CMK (cell line): ENCODE measurements around the gene GPC6.

Source experiments
- DNase-seq: peaks from one replicate; pipeline ENCODE4 v3.0.0-alpha.2; 2010; ENCODE audit warnings: low read depth

Gene GPC6

DNA sequence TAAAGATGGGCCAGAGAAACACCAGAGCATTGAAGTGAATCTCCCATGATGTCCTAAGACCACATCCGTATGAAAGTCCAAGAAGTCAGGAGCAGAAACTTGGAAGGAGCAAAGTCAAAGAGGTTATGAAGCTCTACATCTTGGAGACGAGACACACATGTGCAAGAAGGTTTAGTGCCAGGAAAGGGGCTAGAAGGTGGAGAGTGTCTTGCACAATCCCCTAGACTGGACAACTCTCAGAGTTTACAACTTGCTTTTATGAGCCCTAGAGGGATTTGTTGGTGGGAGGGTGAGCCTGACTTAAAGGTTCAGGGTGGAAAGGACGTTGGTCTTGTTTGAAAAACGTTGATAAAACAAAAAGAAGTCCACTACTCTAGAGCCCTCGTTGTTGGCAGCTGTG is 150.6 kb downstream of the GPC6 start:
- no peak for DNase-seq

- DNase-seq: no peak
Measured at GRCh38 chr13:93378184-93378583, 151.6 kb downstream of the GPC6 start.

DNA sequence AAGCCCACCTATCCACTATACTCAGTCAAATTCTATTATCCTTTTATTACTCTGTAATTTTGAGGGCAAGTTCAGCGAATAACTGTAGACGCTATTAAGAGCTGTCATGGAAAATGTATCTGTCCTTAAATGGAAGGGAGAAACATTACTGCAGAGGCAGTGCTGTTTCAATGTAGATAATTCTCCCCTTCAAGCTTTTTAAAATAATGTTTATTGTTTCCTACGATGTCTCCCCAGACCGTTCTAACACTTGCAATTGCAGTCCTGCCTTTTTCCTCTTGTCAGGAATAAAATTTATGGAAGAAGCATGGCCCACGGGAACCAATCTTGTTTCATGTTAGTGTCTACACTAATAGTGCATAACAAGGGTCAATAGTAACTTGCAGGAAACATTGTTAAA is 159.5 kb downstream of the GPC6 start:
- no peak for DNase-seq

DNA sequence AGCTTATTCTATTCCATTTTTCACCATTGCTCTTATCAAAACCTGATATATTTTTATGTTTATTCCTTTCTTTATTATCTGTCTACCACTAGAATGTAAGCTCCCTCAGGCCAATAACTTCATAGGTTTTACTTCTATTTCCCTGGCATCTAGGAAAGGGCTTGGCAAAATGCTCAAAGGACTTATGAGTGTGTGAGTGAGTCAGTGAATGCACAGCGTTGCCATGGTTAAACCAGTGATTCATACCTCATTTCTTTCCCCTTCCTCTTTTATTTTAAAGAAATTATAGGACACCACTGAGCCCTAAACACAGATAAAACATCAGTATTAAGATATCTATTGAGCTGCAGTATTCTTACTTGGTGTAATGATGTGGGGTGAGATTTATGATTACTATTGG is 162.1 kb downstream of the GPC6 start:
- no peak for DNase-seq

DNA sequence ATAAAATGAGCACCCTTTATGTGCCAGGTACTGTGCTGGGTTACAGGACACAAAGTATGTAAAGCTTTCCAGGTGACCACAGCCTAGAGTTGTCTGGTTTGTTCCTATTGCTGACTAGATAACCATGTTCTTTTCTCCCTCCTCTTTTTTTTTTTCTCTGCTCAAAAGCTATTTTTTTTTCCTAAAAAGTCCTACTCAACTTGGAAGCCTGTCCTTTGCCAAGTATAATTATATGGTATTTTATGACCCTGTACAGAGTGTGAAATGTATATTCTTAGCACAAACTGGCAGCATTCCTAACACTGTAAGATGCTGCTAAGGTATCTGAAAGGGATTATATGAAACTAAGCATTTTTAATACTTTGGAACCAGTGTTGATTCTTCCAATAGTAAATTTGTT is 171.0 kb downstream of the GPC6 start:
- no peak for DNase-seq

DNA sequence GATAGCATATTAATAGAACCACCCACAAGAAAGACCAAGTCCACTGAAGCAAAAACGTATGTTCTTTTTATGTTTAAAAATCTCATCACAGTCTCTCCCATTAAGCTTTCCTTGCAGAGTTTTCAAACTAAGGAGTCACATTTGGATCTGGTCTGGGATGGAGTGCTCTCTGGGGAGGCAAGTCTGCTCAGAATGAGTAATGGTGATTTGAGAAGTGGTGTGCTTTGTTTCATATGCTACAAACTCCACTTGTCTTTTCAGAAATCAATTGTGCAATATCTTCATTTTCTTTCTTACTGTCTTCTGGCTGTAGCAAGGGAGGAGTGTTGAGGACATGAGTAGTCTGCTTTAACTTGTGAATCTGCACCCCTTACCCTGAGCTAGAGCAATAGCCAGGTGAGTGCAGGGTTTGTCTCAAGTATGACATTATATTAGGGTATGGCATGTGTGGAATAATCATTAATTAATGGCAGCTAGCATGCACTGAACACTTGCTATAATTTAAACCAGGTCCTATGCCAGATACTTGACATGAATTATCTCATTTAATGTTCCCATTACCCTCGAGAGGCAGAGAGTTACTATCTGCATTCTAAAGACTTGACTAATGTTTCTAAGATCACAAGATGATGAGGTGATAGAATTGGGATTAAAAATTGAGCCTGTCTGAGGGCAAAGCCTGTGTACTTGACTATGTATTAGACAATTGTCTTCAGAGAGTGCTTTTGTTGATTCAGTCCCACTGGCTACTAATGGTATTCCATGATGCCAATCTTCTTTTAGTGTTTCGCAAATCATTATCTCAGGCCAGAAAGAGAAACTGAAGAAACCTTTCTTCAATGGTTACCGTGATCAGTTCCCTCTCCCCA is 171.8 kb downstream of the GPC6 start:
- DNase-seq: no peak

DNA sequence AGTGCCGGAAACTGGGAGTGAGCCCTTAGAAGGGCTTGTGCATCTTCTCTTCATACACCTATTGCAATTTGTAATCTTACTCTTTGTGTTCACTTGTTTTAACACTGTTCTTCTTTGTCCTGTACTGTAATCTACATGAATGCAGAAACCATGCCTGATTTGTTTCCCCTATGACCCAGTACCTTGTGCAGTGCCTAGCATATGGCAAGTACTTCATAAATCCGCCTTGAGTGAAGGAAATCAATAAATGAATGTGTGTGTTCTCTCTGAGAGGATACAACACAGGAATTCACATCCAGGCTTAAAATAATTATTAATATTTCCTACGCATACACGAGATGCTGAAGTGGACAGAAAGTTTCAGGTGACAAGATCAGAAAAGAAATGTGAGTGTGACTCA is 172.6 kb downstream of the GPC6 start:
- no peak for DNase-seq

GRCh38 chr13:93406136-93406535 is 179.5 kb downstream of the GPC6 start:
- no peak for DNase-seq

DNA sequence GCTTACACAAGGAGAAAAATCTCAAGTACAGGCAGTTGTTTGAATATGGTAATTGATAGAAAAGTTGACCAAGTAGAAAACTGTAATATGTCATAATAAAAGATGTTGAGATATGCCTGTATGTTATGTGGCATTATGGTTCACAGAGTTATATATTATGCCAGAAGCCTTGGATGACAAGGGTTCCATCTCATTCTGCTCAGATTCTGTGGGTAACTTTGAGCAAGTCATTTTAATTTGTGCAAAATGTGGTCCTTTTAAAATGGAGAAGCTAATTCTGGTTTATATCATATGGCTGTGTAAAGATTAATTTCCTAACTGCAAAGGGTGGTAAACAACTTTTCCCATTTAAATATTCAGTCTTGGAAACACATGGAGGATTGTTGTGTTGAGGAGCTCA is 180.9 kb downstream of the GPC6 start:
- no peak for DNase-seq

- DNase-seq: no peak
Measured at GRCh38 chr13:93409001-93409400, 182.4 kb downstream of the GPC6 start.

DNA sequence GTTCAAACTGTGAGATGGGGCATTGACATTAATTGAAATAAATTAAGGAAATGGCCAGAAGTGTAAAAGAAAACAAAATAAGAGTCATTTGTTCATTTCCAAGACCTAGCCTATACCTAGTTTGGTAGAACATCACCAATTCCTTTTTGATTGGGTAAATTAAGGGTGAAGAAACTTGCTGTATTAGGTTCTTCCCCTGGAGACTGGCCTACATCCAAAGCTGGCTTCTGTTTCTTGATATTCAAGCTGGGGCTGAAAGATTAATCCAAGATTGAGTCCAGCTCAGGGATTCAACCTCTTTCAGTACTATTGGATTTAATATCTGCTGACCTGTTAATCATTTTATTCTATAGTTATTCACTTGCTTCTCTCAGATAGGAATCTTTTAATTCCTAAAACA is 183.2 kb downstream of the GPC6 start:
- DNase-seq: no peak

DNA sequence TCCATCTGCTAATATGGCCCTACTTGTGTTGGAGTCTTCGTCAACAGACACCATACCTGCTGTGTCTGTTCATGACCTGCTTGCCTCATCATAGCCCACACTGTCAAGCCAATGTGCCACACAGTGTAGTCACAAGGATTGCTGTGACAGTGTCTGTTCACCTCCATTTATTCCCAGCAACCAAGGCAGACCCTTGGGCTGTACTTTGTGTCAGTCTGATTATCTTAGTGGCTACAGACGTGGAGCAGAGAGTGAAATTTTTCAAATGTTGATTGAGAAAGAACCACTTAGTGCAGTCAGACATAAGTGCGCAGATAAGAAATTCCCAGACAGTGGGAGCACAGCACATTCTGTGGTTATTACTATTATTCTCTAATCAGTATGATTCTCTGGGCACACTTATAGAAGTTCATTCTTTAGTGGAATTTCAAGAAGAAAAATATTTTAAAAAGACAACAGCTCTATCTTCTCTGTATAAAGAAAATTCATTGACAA is 184.6 kb downstream of the GPC6 start:
- DNase-seq: no peak

DNA sequence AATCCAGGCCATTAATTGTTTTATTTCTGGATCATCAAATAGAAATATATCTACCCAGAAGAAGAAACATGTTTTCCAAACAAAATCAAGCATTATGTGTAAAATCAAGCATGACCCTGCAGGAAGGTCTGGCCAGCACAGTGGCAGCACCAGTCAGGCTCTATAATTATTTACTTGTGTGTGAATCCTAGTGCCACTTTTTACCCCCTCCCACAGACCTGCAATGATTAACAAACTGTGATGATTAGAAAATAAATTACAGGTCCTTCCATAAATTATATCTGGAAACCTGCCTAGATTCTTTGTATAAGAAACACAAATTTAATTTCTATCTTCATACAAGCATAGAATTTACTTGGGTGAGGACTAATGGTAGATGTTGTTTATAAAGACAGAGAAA is 186.1 kb downstream of the GPC6 start:
- DNase-seq: no peak

DNA sequence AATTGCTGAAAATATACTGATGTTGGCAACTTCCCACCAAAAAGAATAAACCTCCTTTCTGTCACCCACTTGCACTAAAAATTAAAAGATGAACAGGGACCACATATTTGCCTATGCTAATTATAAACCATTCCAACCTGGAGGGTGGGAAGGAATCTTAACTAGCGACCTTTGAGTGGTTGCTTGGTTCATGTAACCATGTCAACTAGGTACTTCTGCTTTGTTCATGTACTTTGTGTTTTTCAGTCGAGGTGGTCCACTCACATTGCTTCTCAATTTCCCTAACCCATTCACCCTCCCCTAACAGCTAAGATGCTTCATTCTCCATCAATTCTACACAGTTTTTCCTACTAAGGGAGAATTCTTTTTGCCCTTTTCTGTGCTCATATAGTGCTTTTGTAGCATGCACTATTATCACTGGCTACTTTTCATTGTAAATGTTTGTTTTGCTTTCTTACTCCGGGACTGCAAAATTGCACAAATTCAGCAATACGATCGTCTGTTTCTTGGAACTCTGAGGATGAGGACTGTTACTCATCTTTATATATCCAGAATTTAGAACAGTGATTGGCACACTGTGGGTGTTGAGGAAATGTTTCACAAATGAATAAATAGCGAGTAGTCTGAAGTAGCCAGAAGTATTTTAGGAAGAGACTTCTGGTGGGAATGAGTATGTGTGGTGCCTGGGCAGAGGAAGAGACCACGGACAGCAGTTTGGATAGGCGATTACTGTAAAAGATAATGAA is 187.5 kb downstream of the GPC6 start:
- DNase-seq: no peak

- DNase-seq: no peak
Measured at GRCh38 chr13:93416736-93417355, 190.2 kb downstream of the GPC6 start.

GRCh38 chr13:93418398-93418797 is 191.8 kb downstream of the GPC6 start:
- DNase-seq: no peak

DNA sequence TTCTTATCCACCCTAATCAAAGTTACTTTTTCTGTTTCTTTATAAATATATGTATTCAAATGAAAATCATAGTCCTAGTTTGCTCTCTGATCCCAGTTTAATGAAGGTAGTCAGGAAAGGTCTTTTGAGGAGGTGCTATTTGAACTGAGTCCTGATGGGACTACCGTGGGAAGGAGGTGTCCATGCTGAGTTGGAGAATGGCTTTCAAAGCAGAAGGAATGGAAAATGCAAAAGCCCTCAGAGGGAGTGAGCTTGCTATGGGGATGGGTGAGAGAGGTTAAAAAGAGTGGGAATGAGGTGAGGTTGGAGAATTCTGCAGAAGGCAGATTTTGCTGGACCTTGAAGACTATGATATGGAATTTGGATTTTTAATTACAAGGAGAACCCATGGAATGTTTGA is 193.6 kb downstream of the GPC6 start:
- no peak for DNase-seq

- no peak for DNase-seq
Measured at GRCh38 chr13:93420887-93421286, 194.3 kb downstream of the GPC6 start.

DNA sequence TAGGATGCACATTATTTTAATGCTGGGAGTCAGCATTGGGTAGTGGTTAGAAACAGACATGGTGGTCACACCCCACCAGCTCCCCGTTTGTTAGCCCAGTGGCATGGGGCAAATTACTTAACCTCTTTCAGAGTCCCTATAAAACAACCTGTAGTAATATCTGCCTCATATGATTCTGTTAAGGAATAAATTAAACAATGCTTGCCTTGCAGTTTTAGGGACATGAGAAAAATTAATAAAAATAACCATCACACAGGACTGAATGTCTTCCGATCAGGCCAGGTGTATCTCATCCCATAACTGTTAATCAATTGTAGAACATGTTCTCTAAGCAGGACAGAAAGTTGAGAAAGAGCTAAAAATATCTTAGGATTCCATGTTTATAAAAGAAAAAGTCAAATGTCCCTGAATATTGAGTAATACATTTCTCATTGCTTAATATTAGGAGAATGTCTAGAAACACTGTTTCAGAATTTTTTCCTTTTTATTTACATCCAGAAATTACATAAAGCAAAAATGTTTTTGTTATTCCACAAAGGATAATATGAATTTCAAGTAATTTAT is 196.5 kb downstream of the GPC6 start:
- no peak for DNase-seq

DNA sequence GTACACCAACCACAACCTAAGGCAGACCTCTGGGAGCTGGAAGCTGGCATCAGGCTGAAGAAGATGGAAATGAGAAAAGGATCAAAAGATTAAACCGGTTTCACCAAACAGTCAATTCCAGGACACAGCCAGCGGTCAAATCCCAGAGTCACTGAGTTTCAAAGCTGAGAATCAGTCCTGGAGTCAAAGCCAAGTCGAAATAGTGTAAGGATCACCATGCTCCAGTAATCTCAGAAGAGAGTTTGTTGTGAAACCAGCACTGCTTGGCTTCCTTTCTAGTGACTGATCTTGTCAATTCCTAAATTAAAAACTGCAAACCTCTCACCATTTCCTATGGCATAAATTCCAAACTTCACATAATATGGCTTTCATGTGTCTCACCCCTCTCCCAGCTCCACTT is 198.8 kb downstream of the GPC6 start:
- no peak for DNase-seq

DNA sequence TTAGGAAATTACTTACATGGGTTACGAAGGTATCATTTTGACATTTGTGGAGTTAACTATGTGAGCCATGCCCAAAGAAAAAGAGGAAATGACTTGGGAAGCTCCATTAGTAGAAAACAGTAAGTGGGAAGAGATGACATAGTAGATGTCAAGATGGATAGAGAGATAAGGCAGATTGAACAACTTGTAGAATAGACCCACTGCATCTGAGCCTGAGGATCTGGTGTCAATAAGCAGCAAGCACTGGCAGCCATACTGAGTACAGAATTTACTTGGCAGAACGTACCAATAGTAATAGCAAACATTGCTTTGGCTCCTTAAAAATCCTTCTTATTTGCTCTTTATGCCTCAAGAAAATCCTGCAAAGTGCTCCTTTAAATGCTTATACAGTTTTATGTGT is 203.8 kb downstream of the GPC6 start:
- no peak for DNase-seq

- DNase-seq: no peak
Measured at GRCh38 chr13:93435651-93436050, 209.0 kb downstream of the GPC6 start.

- no peak for DNase-seq
Measured at GRCh38 chr13:93437081-93437480, 210.5 kb downstream of the GPC6 start.
